KMS-11 (cell line): ENCODE measurements around the gene MACO1.

ENCODE experiments used
- H2AFZ ChIP-seq: fragments of 200-600 bp; sonication (generic); 2 replicates; pipeline ENCODE4 v1.6.1; 2016; ENCODE audit warnings: antibody characterized with exemption, mixed run types, low read depth
- H3K27ac ChIP-seq: fragments of 200-600 bp; sonication (generic); 2 replicates; pipeline ENCODE4 v1.6.1; 2016; ENCODE audit warnings: mild to moderate bottlenecking, mixed run types
- H3K27me3 ChIP-seq: fragments of 200-600 bp; sonication (generic); 2 replicates; pipeline ENCODE4 v1.6.1; 2017; ENCODE audit warnings: mild to moderate bottlenecking, low read depth, mixed run types, moderate library complexity; ENCODE audit not compliant: insufficient read depth
- H3K36me3 ChIP-seq: fragments of 200-600 bp; sonication (generic); 2 replicates; pipeline ENCODE4 v1.6.1; 2017; ENCODE audit warnings: mild to moderate bottlenecking, mixed run types; ENCODE audit not compliant: insufficient read depth
- H3K4me1 ChIP-seq: fragments of 200-600 bp; sonication (generic); 2 replicates; pipeline ENCODE4 v1.6.1; 2016; ENCODE audit warnings: mild to moderate bottlenecking, low read depth, mixed run types; ENCODE audit not compliant: poor library complexity, severe bottlenecking
- H3K4me2 ChIP-seq: fragments of 200-600 bp; sonication (generic); 2 replicates; pipeline ENCODE4 v1.7.0; 2016; ENCODE audit warnings: mild to moderate bottlenecking, mixed run types
- H3K4me3 ChIP-seq: fragments of 200-600 bp; sonication (generic); IDR thresholded peaks from 2 replicates; pipeline ENCODE4 v1.6.1; 2017; ENCODE audit warnings: low read depth, low read length, mixed read lengths; ENCODE audit not compliant: insufficient read depth
- H3K79me2 ChIP-seq: fragments of 200-600 bp; sonication (generic); 2 replicates; pipeline ENCODE4 v1.6.1; 2016; ENCODE audit warnings: low read depth, mixed run types; ENCODE audit not compliant: insufficient read depth
- H3K9ac ChIP-seq: fragments of 200-600 bp; sonication (generic); 2 replicates; pipeline ENCODE4 v1.6.1; 2016; ENCODE audit warnings: mild to moderate bottlenecking, mixed run types
- H4K20me1 ChIP-seq: fragments of 200-600 bp; sonication (generic); 2 replicates; pipeline ENCODE4 v1.6.1; 2016; ENCODE audit warnings: mild to moderate bottlenecking, mixed run types; ENCODE audit not compliant: insufficient read depth
- CTCF ChIP-seq: fragments of 200-600 bp; sonication (generic); conservative IDR thresholded peaks from 2 replicates; pipeline ENCODE4 v1.6.1; 2017; ENCODE audit warnings: low read depth, mild to moderate bottlenecking, antibody characterized with exemption, low read length, moderate library complexity, mixed read lengths

Gene MACO1

GRCh38 chr1:25487628-25488027 is 56.9 kb downstream of the MACO1 start:
- Histone ChIP-seq H4K20me1 (no peaks in the 10 kb centered on the region), H3K36me3 (no peaks in the 10 kb centered on the region; the same call in 1 of the 2 replicates), H3K4me2 (no peak overlapping the region), H3K9ac (no peak overlapping the region), H3K79me2 (no peaks in the 10 kb centered on the region), H3K27ac (no peak overlapping the region), H3K4me3 (no peak overlapping the region), H3K27me3 (no peaks in the 10 kb centered on the region), H2AFZ (no peak overlapping the region), H3K4me1 (no peaks in the 10 kb centered on the region)
- peak; percentile 89 for TF ChIP-seq CTCF

- no peaks in the 10 kb centered on the region for H3K27me3 ChIP-seq
- no peak overlapping the region for H3K9ac ChIP-seq
- no peak overlapping the region for H2AFZ ChIP-seq
- no peaks in the 10 kb centered on the region for H4K20me1 ChIP-seq
- no peaks in the 10 kb centered on the region for H3K79me2 ChIP-seq
- H3K4me3 ChIP-seq, result no peak overlapping the region
- H3K4me2 ChIP-seq, result no peak overlapping the region
- TF ChIP-seq CTCF, result no peak
- no peaks in the 10 kb centered on the region; the same call in 1 of the 2 replicates for H3K36me3 ChIP-seq
- peaks cover 4% of the 10 kb centered on the region for H3K4me1 ChIP-seq
- no peak overlapping the region for H3K27ac ChIP-seq
Measured at GRCh38 chr1:25492323-25492722, 61.6 kb downstream of the MACO1 start.

- no peak overlapping the region for H3K4me2 ChIP-seq
- H3K27me3 ChIP-seq, result no peaks in the 10 kb centered on the region
- no peaks in the 10 kb centered on the region; the same call in 1 of the 2 replicates for H3K36me3 ChIP-seq
- H3K9ac ChIP-seq, result no peak overlapping the region
- H3K4me1 ChIP-seq, result peaks cover 23% of the 10 kb centered on the region
- H3K4me3 ChIP-seq, result no peak overlapping the region
- H3K27ac ChIP-seq, result no peak overlapping the region
- no peaks in the 10 kb centered on the region for H4K20me1 ChIP-seq
- no peaks in the 10 kb centered on the region for H3K79me2 ChIP-seq
- TF ChIP-seq CTCF, result no peak
- no peak overlapping the region for H2AFZ ChIP-seq
Measured at GRCh38 chr1:25494952-25495351, 64.3 kb downstream of the MACO1 start.

GRCh38 chr1:25500694-25501093 is 70.0 kb downstream of the MACO1 start:
- Histone ChIP-seq H2AFZ (no peak overlapping the region), H3K4me2 (no peak overlapping the region), H3K4me3 (no peak overlapping the region), H3K4me1 (peaks cover 54% of the 10 kb centered on the region), H3K9ac (no peak overlapping the region), H4K20me1 (no peaks in the 10 kb centered on the region), H3K79me2 (no peaks in the 10 kb centered on the region), H3K36me3 (no peaks in the 10 kb centered on the region), H3K27me3 (no peaks in the 10 kb centered on the region), H3K27ac (no peak overlapping the region)
- no peak for TF ChIP-seq CTCF
